Aorta (tissue), 5 donors: Measurements from ENCODE around the gene DYRK3. TPM values are rescaled to one million over a fixed set of nuclear protein-coding genes. Genes with fewer than 3 reads are reported as not detected.

Source experiments
- ATAC-seq: fragments of 200-7000 bp; cut with Tn5 transposase; one replicate; pipeline ENCODE4 v1.9.1; 2022; ENCODE audit warnings: moderate library complexity; ENCODE audit not compliant: low FRiP score
- DNase-seq, 2 donors: peaks; one replicate each; pipeline ENCODE4 v3.0.0-alpha.2; 2020
- H3K27ac ChIP-seq, 2 donors: one replicate each; pipeline ENCODE4 v1.5.1; 2013; ENCODE audit warnings: low read length in 2 of 2, mild to moderate bottlenecking in 2 of 2, moderate library complexity in 2 of 2, control low read depth in 1 of 2, inconsistent platforms in 1 of 2, low read depth in 1 of 2
- H3K27me3 ChIP-seq, 2 donors: one replicate each; pipeline ENCODE4 v1.6.1; 2013; ENCODE audit warnings: control low read depth in 1 of 2, low read length in 1 of 2, mild to moderate bottlenecking in 1 of 2, moderate library complexity in 1 of 2; ENCODE audit not compliant: insufficient read depth in 2 of 2, control insufficient read depth in 1 of 2
- H3K36me3 ChIP-seq, 2 donors: one replicate each; pipeline ENCODE4 v1.6.1; 2013; ENCODE audit warnings: control low read depth in 1 of 2, low read length in 1 of 2, mild to moderate bottlenecking in 1 of 2; ENCODE audit not compliant: insufficient read depth in 2 of 2, control insufficient read depth in 1 of 2
- H3K4me1 ChIP-seq, 2 donors: one replicate each; pipeline ENCODE4 v1.6.1; 2013; ENCODE audit warnings: low read length in 2 of 2, control low read depth in 1 of 2, mild to moderate bottlenecking in 1 of 2, moderate library complexity in 1 of 2; ENCODE audit not compliant: insufficient read depth in 2 of 2, control insufficient read depth in 1 of 2
- H3K4me3 ChIP-seq, 2 donors: one replicate each; pipeline ENCODE4 v1.5.1; 2013; ENCODE audit warnings: low read length in 2 of 2, control low read depth in 1 of 2, mild to moderate bottlenecking in 1 of 2
- H3K9me3 ChIP-seq: one replicate; pipeline ENCODE4 v1.6.1; 2013; ENCODE audit warnings: mild to moderate bottlenecking, low read length; ENCODE audit not compliant: control insufficient read depth
- WGBS, 2 donors: extraction: QIAGEN DNeasy Blood & Tissue Kit; methylation state at CpG; one replicate each; pipeline ENCODE4 v1.1.7; 2013; 5-methylcytosine and 5-hydroxymethylcytosine counted together
- intact Hi-C, 2 donors: fragments of 100-400 bp; cut with DNase I; formaldehyde crosslinking; loops; one replicate each; pipeline versions ENCODE4 v1.14.2 to v1.15.0; 2022
- long read RNA-seq, 2 donors: library from polyadenylated mRNA; unstranded; transcript quantifications; one replicate each; pipeline ENCODE4 v2.0.0, GENCODE V29; 2020 to 2021
- polyA plus RNA-seq, 2 donors: library from polyadenylated mRNA; stranded (reverse); fragments of 200-250 nt; gene quantifications; one replicate each; pipeline ENCODE4 v1.2.3, GENCODE V29; 2013
- total RNA-seq, 2 donors: library from RNA; stranded (reverse); fragmentation: NEBNext Ultra II Directional; extraction: Animal tissue kit (Norgen Biotek cat#: 25700); gene quantifications; one replicate each; pipeline ENCODE4 v1.2.1, GENCODE V29; 2021
- donor health status: healthy with polysubstance abuse.
- donor health status: Bipolar disorder and iron deficiency.
- donor health status: DM: no; HTN: no; CAD: no.
- donor health status: DM: no; HTN: no; CAD: no.
- donor health status: DM: yes; HTN: yes; CAD: no.

Gene DYRK3
- total RNA-seq, result 10 to 100 TPM in 1 of 2 donors, 1 to 10 TPM in 1; 8.2 to 10.7 TPM
- polyA plus RNA-seq, result 1 to 10 TPM; 2.8 to 4.2 TPM
- long read RNA-seq, donor 1, partial matches to known transcripts, result 0 of 4 reads
- long read RNA-seq, donor 1, other reads (novel, unspliced or antisense), result 3 of 4 reads
- long read RNA-seq, donor 2, partial matches to known transcripts, result 1 of 4 reads
- long read RNA-seq, donor 2, other reads (novel, unspliced or antisense), result 0 of 4 reads

GRCh38 chr1:206635080-206635977, at the start of gene DYRK3:
DYRK3 (plus strand) TSS chr1:206635536; CDS start chr1:206635704, 168 bp downstream.
- intact Hi-C loops, result loop anchor here in 1 of 2 donors (2.0 kb wide), 1 partner anchor 29 kb away; no protein-coding TSS in a partner anchor
- Histone ChIP-seq H3K27ac (peak within 1 kb of the TSS in 1 of 2 donors; percentile 15), H3K36me3 (no peaks in the 10 kb centered on the region), H3K27me3 (no peaks in the 10 kb centered on the region), H3K4me1 (peaks cover 0 to 4% of the 10 kb centered on the region in 2 donors), H3K4me3 (peak within 1 kb of the TSS; percentile 56 to 79), H3K9me3 (no peaks in the 10 kb centered on the region)
- 0% methylated on average over 83 to 84 of the region's 84 CpGs for whole genome bisulfite sequencing, 2 donors
- ATAC-seq, result peak; percentile 97
- peak; percentile 96 to 99 for DNase-seq

GRCh38 chr1:206586501-206587445, 48.6 kb upstream of the DYRK3 start:
- intact Hi-C loops, result no loop called here
- no peak for ATAC-seq
- H3K36me3 ChIP-seq, result peaks cover 8% of the 10 kb centered on the region in 2 donors
- 69 to 72% methylated on average over 13 of the region's 13 CpGs for WGBS, 2 donors
- no peaks in the 10 kb centered on the region for H3K27me3 ChIP-seq
- H3K4me3 ChIP-seq, result no peak overlapping the region
- H3K27ac ChIP-seq, result no peak overlapping the region
- DNase-seq, result no peak
- no peaks in the 10 kb centered on the region for H3K4me1 ChIP-seq
- no peaks in the 10 kb centered on the region for H3K9me3 ChIP-seq

GRCh38 chr1:206587904-206588303, 47.4 kb upstream of the DYRK3 start:
- DNase-seq (no peak), ATAC-seq (no peak)
- H3K27ac ChIP-seq, result no peak overlapping the region
- H3K9me3 ChIP-seq, result no peaks in the 10 kb centered on the region
- intact Hi-C loops, result no loop called here
- H3K36me3 ChIP-seq, result peaks cover 8 to 11% of the 10 kb centered on the region in 2 donors
- H3K27me3 ChIP-seq, result no peaks in the 10 kb centered on the region
- H3K4me3 ChIP-seq, result no peak overlapping the region
- WGBS, 2 donors, result 85 to 86% methylated on average over 14 of the region's 14 CpGs
- no peaks in the 10 kb centered on the region for H3K4me1 ChIP-seq

DNA sequence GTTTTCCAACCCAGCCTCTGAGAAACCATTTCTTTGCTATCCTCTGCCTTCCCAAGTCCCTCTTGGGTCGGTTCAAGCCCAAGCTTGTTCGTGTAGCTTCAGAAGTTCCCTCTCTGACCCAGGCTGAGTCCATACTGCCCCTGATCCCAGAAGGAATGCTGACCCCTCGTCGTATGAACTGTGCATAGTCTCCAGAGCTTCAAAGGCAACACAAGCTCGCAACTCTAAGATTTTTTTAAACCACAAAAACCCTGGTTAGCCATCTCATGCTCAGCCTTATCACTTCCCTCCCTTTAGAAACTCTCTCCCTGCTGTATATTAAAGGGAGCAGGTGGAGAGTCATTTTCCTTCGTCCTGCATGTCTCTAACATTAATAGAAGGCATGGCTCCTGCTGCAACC, 46.8 kb upstream of the DYRK3 start:
- DNase-seq (no peak), ATAC-seq (no peak)
- H3K9me3 ChIP-seq, result no peaks in the 10 kb centered on the region
- no peak overlapping the region for H3K27ac ChIP-seq
- intact Hi-C loops, result no loop called here
- H3K36me3 ChIP-seq, result peaks cover 8 to 12% of the 10 kb centered on the region in 2 donors
- no peak overlapping the region for H3K4me3 ChIP-seq
- 79 to 83% methylated on average over 6 of the region's 6 CpGs for WGBS, 2 donors
- no peaks in the 10 kb centered on the region for H3K4me1 ChIP-seq
- H3K27me3 ChIP-seq, result no peaks in the 10 kb centered on the region

- no peak for ATAC-seq
- peaks cover 8 to 14% of the 10 kb centered on the region in 2 donors for H3K36me3 ChIP-seq
- no peak for DNase-seq
- H3K9me3 ChIP-seq, result no peaks in the 10 kb centered on the region
- H3K27me3 ChIP-seq, result no peaks in the 10 kb centered on the region
- H3K27ac ChIP-seq, result no peak overlapping the region
- no peaks in the 10 kb centered on the region for H3K4me1 ChIP-seq
- 77 to 80% methylated on average over 7 of the region's 7 CpGs for WGBS, 2 donors
- intact Hi-C loops, result no loop called here
- H3K4me3 ChIP-seq, result no peak overlapping the region
Measured at GRCh38 chr1:206589206-206589605, 46.1 kb upstream of the DYRK3 start.

DNA sequence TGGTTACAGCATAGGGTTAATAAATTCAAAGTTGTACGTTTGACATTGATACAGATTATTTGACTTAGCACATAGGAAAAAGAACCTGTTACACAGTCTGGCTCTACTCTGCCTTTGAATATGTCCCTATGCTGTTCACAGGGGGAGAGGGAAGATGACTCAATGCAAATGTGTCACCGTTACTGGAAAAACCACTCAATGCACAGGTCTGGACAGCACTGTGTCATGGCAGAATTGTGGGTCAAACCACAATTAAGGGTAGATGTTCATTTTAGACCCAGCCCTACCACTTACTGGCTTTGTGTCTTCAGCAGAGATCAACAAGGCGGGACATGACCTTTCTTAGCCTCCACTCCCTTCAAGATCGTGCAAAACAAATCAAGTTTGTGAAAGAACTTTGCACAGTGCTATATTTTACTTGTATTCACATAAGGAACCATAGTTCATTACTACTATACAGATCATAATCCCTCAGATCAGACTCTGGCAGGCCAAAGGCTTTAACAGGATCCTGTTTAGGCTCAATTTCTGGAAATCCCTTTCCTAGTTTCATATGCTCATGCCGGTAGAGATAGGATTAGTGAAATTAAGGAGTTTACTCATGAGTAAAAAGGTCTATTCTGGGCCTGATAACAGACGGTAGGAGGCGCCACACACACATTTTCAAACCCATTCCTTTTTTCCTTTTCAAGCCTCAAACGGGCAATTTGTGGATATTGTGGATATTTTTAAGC, 45.1 kb upstream of the DYRK3 start:
- H3K4me3 ChIP-seq, result no peak overlapping the region
- H3K27ac ChIP-seq, result no peak overlapping the region
- no peaks in the 10 kb centered on the region for H3K27me3 ChIP-seq
- DNase-seq (no peak), ATAC-seq (no peak)
- WGBS, 2 donors, result 59 to 63% methylated on average over 8 of the region's 8 CpGs
- no peaks in the 10 kb centered on the region for H3K4me1 ChIP-seq
- H3K9me3 ChIP-seq, result no peaks in the 10 kb centered on the region
- intact Hi-C loops, result no loop called here
- peaks cover 11 to 16% of the 10 kb centered on the region in 2 donors for H3K36me3 ChIP-seq

- WGBS, 2 donors, result 89 to 96% methylated on average over 5 of the region's 5 CpGs
- H3K27ac ChIP-seq, result no peak overlapping the region
- no peaks in the 10 kb centered on the region for H3K27me3 ChIP-seq
- intact Hi-C loops, result no loop called here
- no peak overlapping the region for H3K4me3 ChIP-seq
- ATAC-seq (no peak), DNase-seq (no peak)
- peaks cover 8 to 15% of the 10 kb centered on the region in 2 donors for H3K36me3 ChIP-seq
- no peaks in the 10 kb centered on the region for H3K4me1 ChIP-seq
- no peaks in the 10 kb centered on the region for H3K9me3 ChIP-seq
Measured at GRCh38 chr1:206591226-206591625, 44.1 kb upstream of the DYRK3 start.

- ATAC-seq (no peak), DNase-seq (no peak)
- Histone ChIP-seq H3K36me3 (peaks cover 8 to 14% of the 10 kb centered on the region in 2 donors), H3K27me3 (no peaks in the 10 kb centered on the region), H3K4me3 (no peak overlapping the region), H3K9me3 (no peaks in the 10 kb centered on the region), H3K27ac (no peak overlapping the region), H3K4me1 (no peaks in the 10 kb centered on the region)
- 92 to 94% methylated on average over 9 of the region's 9 CpGs for WGBS, 2 donors
- intact Hi-C loops, result no loop called here
Measured at GRCh38 chr1:206591696-206592095, 43.6 kb upstream of the DYRK3 start.
